SJSA1 (cell line): ENCODE measurements around the gene CELF6. TPM values are rescaled to one million over a fixed set of nuclear protein-coding genes. Genes with fewer than 3 reads are reported as not detected.

Experiments used
- DNase-seq, 2 experiments: peaks; one replicate each; pipeline ENCODE4 v3.0.0-alpha.2; 2015 to 2020; ENCODE audit warnings: low spot score in 2 of 2, low read depth in 1 of 2
- H3K27ac ChIP-seq: fragments of 250-450 bp; sonication (Bioruptor Pico); 2 replicates; pipeline ENCODE4 v1.5.1; 2020; ENCODE audit warnings: mild to moderate bottlenecking, moderate library complexity
- H3K27me3 ChIP-seq: fragments of 250-450 bp; sonication (Bioruptor Pico); replicated peaks from 2 replicates; pipeline ENCODE4 v1.5.1; 2020; ENCODE audit warnings: mild to moderate bottlenecking, moderate library complexity
- H3K36me3 ChIP-seq: fragments of 250-450 bp; sonication (Bioruptor Pico); 2 replicates; pipeline ENCODE4 v1.5.1; 2020; ENCODE audit warnings: mild to moderate bottlenecking
- H3K4me1 ChIP-seq: fragments of 250-450 bp; sonication (Bioruptor Pico); replicated peaks from 2 replicates; pipeline ENCODE4 v1.6.1; 2021; ENCODE audit warnings: mild to moderate bottlenecking
- H3K4me3 ChIP-seq: fragments of 250-450 bp; sonication (Bioruptor Pico); 2 replicates; pipeline ENCODE4 v1.5.1; 2020; ENCODE audit warnings: mild to moderate bottlenecking
- H3K9me3 ChIP-seq: fragments of 250-450 bp; sonication (Bioruptor Pico); replicated peaks from 2 replicates; pipeline ENCODE4 v1.5.1; 2020; ENCODE audit warnings: mild to moderate bottlenecking
- total RNA-seq: library from RNA; depleted of rRNA; stranded (reverse); fragments of >200 nt; shearing (Covaris generic); gene quantifications from 2 replicates; pipeline ENCODE4 v1.2.3, GENCODE V29; 2014; rRNA removed

The CELF6 gene
- 0.08 TPM in 1 of 2 replicates, not detected in the other for total RNA-seq

DNA sequence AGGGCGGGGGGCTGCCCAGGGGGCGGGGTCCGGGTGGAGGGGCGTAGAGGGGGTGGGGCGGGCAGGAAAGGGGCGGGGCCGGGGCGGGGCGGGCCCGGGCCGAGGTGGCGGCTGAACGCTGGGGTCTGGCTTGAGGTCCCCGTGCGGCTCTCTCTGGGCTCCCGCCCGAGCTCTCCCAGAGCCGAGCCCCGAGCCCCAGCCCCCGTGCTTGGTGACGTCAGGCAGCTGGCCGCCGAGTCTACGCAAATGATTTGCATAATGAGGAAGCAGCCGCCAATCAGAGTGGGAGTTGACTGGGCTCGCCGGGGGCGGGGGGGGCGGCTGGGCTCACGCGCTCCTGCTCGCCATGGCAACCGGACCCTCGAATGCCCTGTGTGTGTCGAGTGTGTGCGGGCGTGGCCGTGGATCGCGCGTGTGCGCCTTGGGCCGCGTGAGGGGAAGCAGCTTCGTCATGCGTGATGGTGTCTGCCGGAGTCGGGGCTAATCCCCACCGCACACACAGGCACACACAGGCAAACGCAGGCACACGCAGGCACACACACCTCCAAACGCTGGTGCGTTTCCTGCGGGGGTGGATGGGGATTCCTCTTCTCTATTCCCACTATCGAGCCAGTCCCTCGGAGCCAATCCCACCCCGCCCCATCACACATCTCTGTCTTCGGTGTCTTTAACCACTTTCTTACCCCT lies at the start of gene CELF6:
TSS of gene CELF6 (minus strand) at position 173 of the 687 bp plus-strand sequence. CDS start 283 bp downstream, outside the sequence.
- Histone ChIP-seq H3K27me3 (no peaks in the 10 kb centered on the region; the same call in 1 of the 2 replicates), H3K36me3 (no peaks in the 10 kb centered on the region), H3K4me1 (peaks cover 11% of the 10 kb centered on the region), H3K4me3 (peak within 1 kb of the TSS; percentile 36), H3K27ac (no peak within 1 kb of the TSS), H3K9me3 (peaks cover 3% of the 10 kb centered on the region; the same call in 1 of the 2 replicates)
- peak; percentile 62 to 81 for DNase-seq

DNA sequence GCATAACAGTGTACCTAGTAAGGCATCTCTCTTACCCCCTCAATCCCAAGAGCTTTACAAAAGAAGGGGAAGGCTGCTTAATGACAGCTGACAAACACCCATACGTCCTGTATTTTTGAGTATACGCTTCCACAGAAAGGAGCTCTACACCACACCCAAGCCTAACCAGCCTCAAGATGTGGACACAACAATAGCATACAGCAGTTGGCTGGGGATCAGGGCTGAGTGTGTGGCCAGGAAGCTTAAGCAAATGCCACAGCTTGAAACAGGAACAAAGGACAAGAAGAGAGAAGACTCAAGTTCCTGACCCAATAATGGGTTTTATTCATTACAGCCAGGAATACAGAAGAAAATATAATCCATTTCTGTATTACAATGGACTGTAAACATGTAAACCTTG lies 48.9 kb upstream of the CELF6 start:
- Histone ChIP-seq H3K27me3 (no peaks in the 10 kb centered on the region), H3K36me3 (peaks cover 10% of the 10 kb centered on the region)
- DNase-seq = no peak

DNA sequence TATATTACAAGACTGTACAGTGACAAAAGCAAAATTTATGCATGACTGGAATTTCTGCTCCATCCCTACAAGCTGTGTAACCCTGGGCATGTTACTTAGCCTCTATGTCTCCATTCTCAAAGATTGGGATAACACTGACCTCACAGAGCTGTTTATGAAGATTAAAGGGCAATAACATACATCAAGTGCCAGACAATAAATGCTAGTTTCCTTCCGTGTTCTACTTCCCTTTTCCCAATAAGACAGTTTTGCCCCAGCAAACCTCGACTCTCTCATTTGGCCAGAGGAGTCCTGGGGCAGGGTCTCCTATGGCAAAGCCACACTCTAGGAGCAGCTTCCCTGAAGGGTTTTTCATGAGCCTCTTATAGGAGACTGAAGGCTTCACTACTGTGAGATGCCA lies 48.4 kb upstream of the CELF6 start:
- H3K4me1 ChIP-seq = no peaks in the 10 kb centered on the region
- H3K36me3 ChIP-seq = peaks cover 10% of the 10 kb centered on the region
- no peaks in the 10 kb centered on the region for H3K27me3 ChIP-seq
- H3K4me3 ChIP-seq = no peak overlapping the region
- no peak overlapping the region for H3K27ac ChIP-seq
- DNase-seq = no peak
- H3K9me3 ChIP-seq = no peaks in the 10 kb centered on the region

More for the DNA sequence above, 48.9 kb upstream of the CELF6 start:
- no peaks in the 10 kb centered on the region for H3K4me1 ChIP-seq
- no peaks in the 10 kb centered on the region for H3K9me3 ChIP-seq
- no peak overlapping the region for H3K27ac ChIP-seq
- no peak overlapping the region for H3K4me3 ChIP-seq

DNA sequence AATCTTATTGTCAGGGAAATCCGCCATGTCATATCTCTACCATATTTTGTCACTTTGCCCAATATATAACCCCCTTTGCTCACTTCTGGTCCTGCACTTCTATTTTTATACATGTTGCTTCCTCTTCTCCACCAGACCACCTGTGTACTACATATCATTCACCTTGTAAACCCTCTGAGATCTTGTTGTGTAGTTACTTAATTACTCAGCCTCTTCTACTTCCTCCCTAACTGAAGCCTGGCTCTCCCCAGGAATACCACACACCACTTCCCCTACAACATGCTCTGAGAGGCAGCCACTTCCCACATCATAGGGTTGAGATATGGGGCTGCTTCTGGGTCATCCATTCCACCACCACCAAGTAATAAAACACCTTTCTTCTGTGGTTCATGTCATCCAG lies 45.9 kb upstream of the CELF6 start:
- H3K27me3 ChIP-seq = no peaks in the 10 kb centered on the region
- H3K4me3 ChIP-seq = no peak overlapping the region
- no peak for DNase-seq
- no peaks in the 10 kb centered on the region for H3K4me1 ChIP-seq
- H3K27ac ChIP-seq = no peak overlapping the region
- H3K36me3 ChIP-seq = peaks cover 8% of the 10 kb centered on the region
- H3K9me3 ChIP-seq = no peaks in the 10 kb centered on the region

DNA sequence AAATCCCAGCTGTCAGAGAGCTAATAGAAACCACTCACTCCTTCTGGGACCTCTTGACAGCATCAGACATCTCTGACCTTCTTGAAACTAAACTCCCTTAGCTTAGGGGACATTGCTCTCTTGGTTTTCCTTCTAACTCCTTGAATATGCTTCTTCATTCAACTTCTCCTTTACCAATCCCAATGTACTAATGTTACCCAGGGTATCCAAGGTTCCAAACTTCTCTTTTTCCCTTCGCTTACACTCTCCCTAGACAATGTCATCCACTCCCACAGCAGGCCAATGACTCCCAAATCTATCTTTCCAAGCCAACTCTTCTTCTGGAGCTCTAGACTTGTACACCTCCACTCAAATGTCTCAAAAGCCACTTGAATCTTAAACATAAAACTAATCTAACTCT lies 41.2 kb upstream of the CELF6 start:
- Histone ChIP-seq H3K27ac (no peak overlapping the region), H3K9me3 (no peaks in the 10 kb centered on the region), H3K4me3 (no peak overlapping the region), H3K4me1 (peaks cover 10% of the 10 kb centered on the region; the same call in 1 of the 2 replicates), H3K27me3 (no peaks in the 10 kb centered on the region), H3K36me3 (peaks cover 2% of the 10 kb centered on the region)
- no peak for DNase-seq

DNA sequence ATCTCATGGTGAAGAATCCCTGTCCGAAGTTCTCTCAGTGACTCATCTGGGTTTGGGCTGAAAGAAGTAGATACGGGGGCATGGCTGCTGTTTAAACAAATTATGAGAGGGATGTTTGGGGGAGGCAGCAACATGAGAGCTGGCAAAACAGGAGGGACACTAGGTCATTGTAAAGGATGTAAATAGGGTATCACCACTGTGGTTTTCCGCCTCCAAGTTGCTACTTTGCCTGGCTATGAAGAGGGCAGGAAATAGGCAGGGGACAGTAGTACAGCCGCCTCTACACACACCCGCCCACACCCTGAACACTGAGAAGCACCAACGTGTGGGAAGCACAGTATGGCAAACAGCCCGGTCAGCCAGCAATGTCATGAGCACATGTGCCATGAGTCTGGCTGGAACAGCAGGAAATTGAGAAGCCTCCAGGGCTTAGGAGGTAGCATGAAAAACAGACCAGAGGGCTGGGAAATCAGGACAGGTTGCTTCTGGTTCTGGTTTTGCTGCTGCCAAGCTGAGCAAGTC lies 38.8 kb upstream of the CELF6 start:
- Histone ChIP-seq H3K4me3 (no peak overlapping the region), H3K4me1 (peaks cover 10% of the 10 kb centered on the region), H3K36me3 (peaks cover 17% of the 10 kb centered on the region), H3K27me3 (no peaks in the 10 kb centered on the region), H3K27ac (no peak overlapping the region), H3K9me3 (no peaks in the 10 kb centered on the region)
- peak in 1 of 2 experiments; percentile 22 for DNase-seq

DNA sequence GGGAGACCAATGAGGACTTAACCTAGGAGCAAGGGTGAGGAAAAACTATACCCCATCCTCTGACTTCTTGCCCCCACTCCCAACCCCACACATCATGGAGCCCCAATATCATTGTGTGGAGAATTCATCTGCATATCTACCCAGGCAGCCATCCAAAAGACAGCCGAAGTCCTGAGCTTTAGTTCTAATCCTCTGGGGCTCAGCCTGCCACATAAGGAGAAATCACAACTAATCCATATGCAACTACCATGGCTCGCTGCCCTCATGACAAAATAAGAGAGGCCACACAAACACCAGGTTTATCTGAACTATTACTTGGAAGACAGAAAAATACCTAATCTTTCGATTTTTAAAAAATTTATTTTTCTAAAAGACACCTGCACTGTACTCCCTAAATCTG lies 38.2 kb upstream of the CELF6 start:
- Histone ChIP-seq H3K4me3 (no peak overlapping the region), H3K27ac (no peak overlapping the region), H3K27me3 (no peaks in the 10 kb centered on the region), H3K4me1 (peaks cover 15% of the 10 kb centered on the region), H3K36me3 (peaks cover 20% of the 10 kb centered on the region), H3K9me3 (no peaks in the 10 kb centered on the region)
- no peak for DNase-seq

DNA sequence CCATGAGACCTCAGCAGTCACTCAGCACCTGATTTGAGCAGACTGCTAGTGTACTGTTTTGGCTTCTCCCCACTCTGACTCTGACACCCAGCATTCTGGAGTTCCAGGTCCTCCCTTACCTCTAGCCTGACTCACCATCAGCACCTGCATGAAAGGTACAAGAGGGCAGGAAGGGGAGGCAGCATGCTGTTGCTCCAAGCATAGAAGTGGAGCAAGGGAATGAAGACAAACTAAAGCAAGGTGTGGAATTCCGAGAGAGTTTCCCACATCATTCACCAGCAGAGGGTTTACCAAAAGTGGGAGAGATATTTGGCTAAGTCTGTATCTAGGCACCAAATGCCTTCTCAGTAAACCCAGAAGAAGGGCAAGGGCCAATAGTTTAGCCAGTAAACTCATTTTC lies 34.5 kb upstream of the CELF6 start:
- Histone ChIP-seq H3K4me3 (no peak overlapping the region), H3K27ac (no peak overlapping the region), H3K36me3 (peaks cover 41% of the 10 kb centered on the region), H3K27me3 (no peaks in the 10 kb centered on the region), H3K4me1 (peaks cover 15% of the 10 kb centered on the region), H3K9me3 (no peaks in the 10 kb centered on the region)
- no peak for DNase-seq

DNA sequence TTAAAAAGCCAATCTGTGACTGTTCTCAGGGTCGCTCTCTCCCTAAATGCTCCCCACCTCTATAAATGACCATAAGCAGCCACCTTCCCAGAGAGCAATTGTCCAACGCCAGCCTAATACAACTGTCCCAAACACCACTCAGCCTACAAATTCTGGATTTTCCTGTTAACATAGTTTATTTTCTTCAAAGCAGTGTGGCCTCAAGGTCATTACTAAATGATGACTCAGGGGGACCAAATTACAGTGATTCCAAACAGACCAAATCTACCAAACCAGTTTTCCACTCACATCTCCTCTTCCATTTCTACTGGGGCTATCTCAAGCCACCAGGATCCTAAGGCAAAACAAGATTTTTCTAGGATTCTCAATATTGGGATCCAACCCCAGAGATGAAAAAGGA lies 33.3 kb upstream of the CELF6 start:
- no peak for DNase-seq

DNA sequence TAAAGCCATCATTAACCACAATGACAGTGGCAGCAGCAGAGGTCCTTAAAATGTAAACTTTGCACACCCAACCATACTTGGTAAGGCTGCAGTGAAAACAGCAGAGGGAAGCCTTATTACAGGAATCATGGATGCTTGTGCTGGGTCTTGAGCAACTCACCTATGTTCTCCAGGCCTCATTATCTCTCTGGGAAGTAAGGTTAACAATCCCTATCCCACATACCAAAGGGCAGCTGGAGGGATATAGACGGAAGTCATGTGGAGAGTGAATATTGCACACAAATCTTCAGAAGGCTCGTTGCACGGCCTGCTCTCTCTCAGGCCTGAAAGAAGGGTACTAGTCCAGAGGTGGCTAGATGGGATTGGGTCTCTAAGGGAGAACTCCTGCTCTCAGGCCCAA lies 25.8 kb upstream of the CELF6 start:
- no peaks in the 10 kb centered on the region for H3K27me3 ChIP-seq
- H3K4me1 ChIP-seq = no peaks in the 10 kb centered on the region
- no peaks in the 10 kb centered on the region for H3K9me3 ChIP-seq
- H3K36me3 ChIP-seq = peaks cover 48% of the 10 kb centered on the region
- DNase-seq = no peak
- H3K4me3 ChIP-seq = no peak overlapping the region
- H3K27ac ChIP-seq = no peak overlapping the region

More for the DNA sequence above, 33.3 kb upstream of the CELF6 start:
- H3K9me3 ChIP-seq = no peaks in the 10 kb centered on the region
- H3K36me3 ChIP-seq = peaks cover 53% of the 10 kb centered on the region
- H3K27ac ChIP-seq = no peak overlapping the region
- no peak overlapping the region for H3K4me3 ChIP-seq
- H3K4me1 ChIP-seq = peaks cover 5% of the 10 kb centered on the region
- no peaks in the 10 kb centered on the region for H3K27me3 ChIP-seq

DNA sequence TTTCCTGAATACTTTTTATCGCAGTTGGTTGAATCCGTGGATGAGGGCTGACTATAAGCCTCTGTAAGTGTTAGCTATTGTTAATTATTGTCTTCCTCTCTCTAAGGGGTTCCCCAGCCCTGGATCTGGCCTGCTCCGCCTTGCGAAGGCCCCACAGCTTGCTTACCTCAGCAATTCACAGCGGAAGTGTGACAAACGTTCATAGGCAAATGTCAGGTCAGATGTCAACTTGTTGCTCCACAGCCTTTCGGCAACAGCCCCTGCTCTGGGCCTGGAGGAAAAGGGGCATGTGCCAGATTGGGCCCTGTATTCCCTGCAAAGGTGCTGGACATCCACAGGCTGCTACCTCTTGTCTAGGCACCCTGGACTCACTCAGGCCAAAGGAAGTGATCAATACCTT lies 25.3 kb upstream of the CELF6 start:
- Histone ChIP-seq H3K36me3 (peaks cover 46% of the 10 kb centered on the region), H3K4me3 (no peak overlapping the region)
- no peak for DNase-seq

DNA sequence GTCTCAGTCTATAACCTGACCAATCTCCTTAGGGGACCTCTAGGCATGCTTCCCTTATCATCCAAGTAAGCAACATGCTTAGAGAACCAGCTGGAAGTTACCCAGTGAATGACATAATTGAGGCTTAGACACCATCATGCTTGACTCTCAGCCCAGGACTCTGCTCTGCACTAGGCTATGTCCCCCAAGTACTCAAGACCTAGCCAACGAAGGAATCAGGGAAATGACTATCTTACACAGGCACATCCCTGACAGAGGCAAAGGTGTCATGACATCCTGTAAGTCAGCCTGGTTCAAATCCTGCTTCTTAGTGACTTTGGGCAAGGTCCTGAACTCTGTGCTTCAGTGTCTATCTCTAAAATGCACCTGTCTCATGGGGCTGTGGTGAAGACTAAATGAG lies 24.6 kb upstream of the CELF6 start:
- Histone ChIP-seq H3K36me3 (peaks cover 46% of the 10 kb centered on the region), H3K27ac (no peak overlapping the region), H3K4me3 (no peak overlapping the region), H3K27me3 (no peaks in the 10 kb centered on the region), H3K4me1 (peaks cover 8% of the 10 kb centered on the region), H3K9me3 (no peaks in the 10 kb centered on the region)
- no peak for DNase-seq

More for the DNA sequence above, 25.3 kb upstream of the CELF6 start:
- Histone ChIP-seq H3K27ac (no peak overlapping the region), H3K9me3 (no peaks in the 10 kb centered on the region), H3K4me1 (peaks cover 1% of the 10 kb centered on the region; the same call in 1 of the 2 replicates), H3K27me3 (no peaks in the 10 kb centered on the region)

DNA sequence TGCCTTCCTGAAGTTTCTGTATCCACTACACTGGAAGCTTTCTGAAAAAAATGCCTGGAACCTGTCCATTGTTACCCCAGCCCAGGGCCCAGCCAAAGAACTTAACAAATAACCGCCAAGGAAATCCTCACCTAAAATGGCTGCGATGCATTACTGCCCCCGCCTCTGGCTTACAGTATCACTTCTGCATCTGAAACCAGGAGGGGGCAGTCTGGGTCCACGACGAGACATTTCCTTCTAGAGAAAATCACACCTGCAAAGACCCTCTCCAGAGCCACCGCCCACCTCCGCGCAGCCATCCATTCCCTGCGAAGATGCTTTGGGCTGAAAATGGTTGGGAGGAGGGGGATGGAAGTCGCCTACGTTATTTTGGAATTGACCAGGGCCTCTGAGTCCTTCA lies 22.4 kb upstream of the CELF6 start:
- no peak for DNase-seq
- peaks cover 27% of the 10 kb centered on the region for H3K36me3 ChIP-seq
- no peaks in the 10 kb centered on the region for H3K9me3 ChIP-seq
- no peak overlapping the region for H3K27ac ChIP-seq
- no peaks in the 10 kb centered on the region for H3K27me3 ChIP-seq
- H3K4me1 ChIP-seq = peaks cover 14% of the 10 kb centered on the region
- no peak overlapping the region for H3K4me3 ChIP-seq

DNA sequence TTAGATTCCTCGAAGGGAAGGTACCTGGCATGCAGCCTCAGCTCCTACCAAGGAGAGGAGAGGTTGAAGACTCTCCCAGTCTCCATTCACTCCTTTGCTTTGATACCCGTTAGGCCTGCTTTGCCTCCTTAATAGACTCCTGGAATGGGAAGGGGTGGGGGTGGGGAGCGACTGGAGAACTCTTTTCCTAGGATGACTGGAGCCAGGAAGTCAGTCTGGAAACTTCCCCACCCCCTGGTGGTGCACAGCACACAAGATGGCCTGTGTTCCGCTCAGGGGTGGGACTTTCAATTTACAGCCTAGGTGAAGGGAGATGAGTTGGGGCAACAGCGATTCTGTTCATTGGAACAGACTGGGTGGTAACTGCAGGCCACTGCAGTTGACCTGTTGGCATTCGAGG lies 21.4 kb upstream of the CELF6 start:
- Histone ChIP-seq H3K4me3 (no peak overlapping the region), H3K36me3 (peaks cover 21% of the 10 kb centered on the region), H3K27me3 (no peaks in the 10 kb centered on the region), H3K27ac (no peak overlapping the region), H3K4me1 (peaks cover 14% of the 10 kb centered on the region), H3K9me3 (no peaks in the 10 kb centered on the region)
- DNase-seq = no peak
